ENCODE data around the gene SLC35F3.

DNA sequence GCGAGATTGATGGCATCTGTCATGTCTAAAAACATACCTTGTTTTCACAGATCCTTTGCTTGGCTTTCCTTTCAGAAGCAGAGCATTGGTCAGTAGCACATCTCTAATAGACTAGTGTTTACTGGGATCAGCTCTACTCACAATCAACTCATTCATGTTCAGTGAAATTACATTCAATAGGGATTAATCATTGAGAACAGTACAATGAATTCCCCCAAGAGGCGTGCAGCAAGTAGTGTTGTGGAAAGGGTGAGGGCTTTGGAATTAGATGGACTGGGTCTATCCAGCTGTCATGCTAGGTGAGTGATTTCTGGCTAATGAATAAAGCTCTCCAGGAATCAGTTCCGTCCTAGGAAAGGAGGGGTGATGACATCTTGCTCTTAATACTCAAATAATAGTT, 313.6 kb downstream of the SLC35F3 start:
- TF ChIP-seq, protein P1, sequence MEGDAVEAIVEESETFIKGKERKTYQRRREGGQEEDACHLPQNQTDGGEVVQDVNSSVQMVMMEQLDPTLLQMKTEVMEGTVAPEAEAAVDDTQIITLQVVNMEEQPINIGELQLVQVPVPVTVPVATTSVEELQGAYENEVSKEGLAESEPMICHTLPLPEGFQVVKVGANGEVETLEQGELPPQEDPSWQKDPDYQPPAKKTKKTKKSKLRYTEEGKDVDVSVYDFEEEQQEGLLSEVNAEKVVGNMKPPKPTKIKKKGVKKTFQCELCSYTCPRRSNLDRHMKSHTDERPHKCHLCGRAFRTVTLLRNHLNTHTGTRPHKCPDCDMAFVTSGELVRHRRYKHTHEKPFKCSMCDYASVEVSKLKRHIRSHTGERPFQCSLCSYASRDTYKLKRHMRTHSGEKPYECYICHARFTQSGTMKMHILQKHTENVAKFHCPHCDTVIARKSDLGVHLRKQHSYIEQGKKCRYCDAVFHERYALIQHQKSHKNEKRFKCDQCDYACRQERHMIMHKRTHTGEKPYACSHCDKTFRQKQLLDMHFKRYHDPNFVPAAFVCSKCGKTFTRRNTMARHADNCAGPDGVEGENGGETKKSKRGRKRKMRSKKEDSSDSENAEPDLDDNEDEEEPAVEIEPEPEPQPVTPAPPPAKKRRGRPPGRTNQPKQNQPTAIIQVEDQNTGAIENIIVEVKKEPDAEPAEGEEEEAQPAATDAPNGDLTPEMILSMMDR (IDR thresholded peaks at IDR 0.05) = no peak
- no peak for TF ChIP-seq POLR2A (IDR thresholded peaks at IDR 0.05)

All from adrenal gland (tissue), 5 donors.